HCT116 (cell line): ENCODE data around the gene NEO1. TPM values are rescaled to one million over a fixed set of nuclear protein-coding genes. Genes with fewer than 3 reads are reported as not detected.

Source experiments
- ATAC-seq: fragments of 200-7000 bp; cut with Tn5 transposase; 2 replicates; pipeline ENCODE4 v1.9.1; 2020; ENCODE audit warnings: mild to moderate bottlenecking, moderate library complexity
- BruUV-seq: library from RNA; stranded (reverse); fragments of 400-500 nt; replicated peaks from 2 replicates; lab custom pipeline; 2021; lab: Mats Ljungman, UMichigan
- CTCF ChIA-PET: fragments of 300-600 bp; sonication (Branson Sonifier 250); formaldehyde crosslinking; loops from one replicate; lab custom pipeline; 2021; ENCODE audit warnings: antibody characterized with exemption; lab: Charles Lee
- POLR2A ChIA-PET: fragments of 300-600, 350-600 bp; sonication (Branson Sonifier 250); formaldehyde crosslinking; loops from one replicate; lab custom pipeline; 2021; ENCODE audit warnings: antibody characterized with exemption; lab: Charles Lee
- RAD21 ChIA-PET, 2 experiments: fragments of 300-600 bp; sonication (Branson Sonifier 250); formaldehyde crosslinking; loops; one replicate each; lab custom pipeline; 2023; ENCODE audit warnings: low total read pairs in 2 of 2; ENCODE audit not compliant: uncharacterized antibody in 2 of 2, unreplicated experiment in 2 of 2, low non-redundant PET in 1 of 2; lab: Charles Lee
- DNase-seq: peaks from one replicate; pipeline ENCODE4 v3.0.0-alpha.2; 2010; ENCODE audit warnings: low read depth, low spot score
- H2AFZ ChIP-seq: fragments of 200-600 bp; shearing (Covaris generic), sonication (generic); 2 replicates; pipeline ENCODE4 v1.6.1; 2017; ENCODE audit warnings: low read depth, mixed run types, mixed read lengths, antibody characterized with exemption, low read length; ENCODE audit not compliant: poor library complexity, severe bottlenecking
- H3K27ac ChIP-seq: 2 replicates; pipeline ENCODE4 v1.5.1; 2012; ENCODE audit warnings: low read depth, low read length
- H3K27me3 ChIP-seq: fragments of 200-600 bp; sonication (generic); 2 replicates; pipeline ENCODE4 v1.6.1; 2016; ENCODE audit warnings: mixed run types, low read length, mixed read lengths; ENCODE audit not compliant: insufficient read depth
- H3K36me3 ChIP-seq, 2 experiments: fragments of 200-500 bp in 1 of 2; fragments of 200-600 bp in 1 of 2; sonication (Bioruptor generic) in 1 of 2; sonication (generic) in 1 of 2; 2 replicates each; pipeline versions ENCODE4 v1.5.1 to v1.6.1; 2014 to 2016; ENCODE audit warnings: low read length in 2 of 2, inconsistent platforms in 1 of 2, mixed read lengths in 1 of 2, mixed run types in 1 of 2; ENCODE audit not compliant: insufficient read depth in 2 of 2, control insufficient read depth in 1 of 2
- H3K4me1 ChIP-seq, 2 experiments: fragments of 200-600 bp in 1 of 2; sonication (generic) in 1 of 2; 2 replicates each; pipeline versions ENCODE4 v1.5.1 to v1.6.1; 2012 to 2017; ENCODE audit warnings: low read length in 2 of 2, inconsistent platforms in 1 of 2, mild to moderate bottlenecking in 1 of 2, mixed read lengths in 1 of 2, mixed run types in 1 of 2, moderate library complexity in 1 of 2; ENCODE audit not compliant: insufficient read depth in 2 of 2, control insufficient read depth in 1 of 2
- H3K4me2 ChIP-seq: fragments of 200-600 bp; sonication (generic); 2 replicates; pipeline ENCODE4 v1.6.1; 2017; ENCODE audit warnings: mixed run types, low read length, mixed read lengths
- H3K4me3 ChIP-seq, 2 experiments: fragments of 200-600 bp in 1 of 2; sonication (generic) in 1 of 2; replicated peaks in 1 of 2; 2 replicates each; pipeline ENCODE4 v1.5.1; 2011 to 2016; ENCODE audit warnings: low read length in 2 of 2, control low read depth in 1 of 2, low read depth in 1 of 2, mild to moderate bottlenecking in 1 of 2, mixed read lengths in 1 of 2, mixed run types in 1 of 2
- H3K79me2 ChIP-seq: fragments of 200-600 bp; sonication (generic); 2 replicates; pipeline ENCODE4 v1.6.1; 2017; ENCODE audit warnings: mild to moderate bottlenecking, mixed run types, low read length, moderate library complexity, mixed read lengths; ENCODE audit not compliant: insufficient read depth
- H3K9ac ChIP-seq: fragments of 200-600 bp; sonication (generic); 2 replicates; pipeline ENCODE4 v1.6.1; 2016; ENCODE audit warnings: low read length, mixed read lengths
- H3K9me2 ChIP-seq: fragments of 200-600 bp; sonication (generic), shearing (Covaris generic); 2 replicates; pipeline ENCODE4 v1.6.1; 2017; ENCODE audit warnings: mixed run types, mild to moderate bottlenecking, moderate library complexity; ENCODE audit not compliant: insufficient read depth
- H3K9me3 ChIP-seq, 2 experiments: fragments of 200-500 bp in 1 of 2; fragments of 200-600 bp in 1 of 2; sonication (Bioruptor generic) in 1 of 2; sonication (generic) in 1 of 2; 2 replicates each; pipeline ENCODE4 v1.6.1; 2014 to 2017; ENCODE audit warnings: low read length in 2 of 2, mixed read lengths in 2 of 2, inconsistent platforms in 1 of 2, low read depth in 1 of 2, mild to moderate bottlenecking in 1 of 2, mixed run types in 1 of 2, moderate library complexity in 1 of 2; ENCODE audit not compliant: control insufficient read depth in 1 of 2, insufficient read depth in 1 of 2
- H4K20me1 ChIP-seq: fragments of 200-600 bp; sonication (generic), shearing (Covaris generic); 2 replicates; pipeline ENCODE4 v1.6.1; 2017; ENCODE audit warnings: mixed run types, mild to moderate bottlenecking, moderate library complexity; ENCODE audit not compliant: insufficient read depth
- ATF3 ChIP-seq: IDR thresholded peaks from 2 replicates; pipeline ENCODE4 v1.6.1; 2012
- CBX3 ChIP-seq: IDR thresholded peaks from 2 replicates; pipeline ENCODE4 v1.6.1; 2012; ENCODE audit warnings: low read depth
- EGR1 ChIP-seq: IDR thresholded peaks from 2 replicates; pipeline ENCODE4 v1.6.1; 2012; ENCODE audit warnings: low read depth
- FOSL1 ChIP-seq: IDR thresholded peaks from 2 replicates; pipeline ENCODE4 v1.6.1; 2012; ENCODE audit warnings: low read depth
- POLR2A ChIP-seq: IDR thresholded peaks from 2 replicates; pipeline ENCODE4 v1.7.0; 2011; ENCODE audit warnings: borderline replicate concordance; ENCODE audit not compliant: insufficient read depth, insufficient read length; ENCODE audit errors: extremely low read depth
- SIN3A ChIP-seq: IDR thresholded peaks from 2 replicates; pipeline ENCODE4 v1.6.1; 2012; ENCODE audit warnings: low read depth
- SRF ChIP-seq: IDR thresholded peaks from 2 replicates; pipeline ENCODE4 v1.6.1; 2012; ENCODE audit warnings: low read depth
- YY1 ChIP-seq: IDR thresholded peaks from 2 replicates; pipeline ENCODE4 v1.6.1; 2011; ENCODE audit warnings: low read length, low read depth, moderate library complexity, mild to moderate bottlenecking; ENCODE audit not compliant: insufficient replicate concordance; ENCODE audit errors: extremely low read depth
- ZBTB33 ChIP-seq: IDR thresholded peaks from 2 replicates; pipeline ENCODE4 v1.6.1; 2011; ENCODE audit warnings: mild to moderate bottlenecking, low read length, moderate library complexity; ENCODE audit not compliant: insufficient replicate concordance; ENCODE audit errors: extremely low read depth
- intact Hi-C: fragments of 100-400 bp; cut with micrococcal nuclease; formaldehyde crosslinking; loops from 2 replicates; pipeline ENCODE4 v1.10.0; 2022
- total RNA-seq: library from RNA; stranded (reverse); gene quantifications from one replicate; pipeline ENCODE4 v1.2.1, GENCODE V29; 2021; ENCODE audit not compliant: unreplicated experiment
- TF ChIP-seq, protein P1 (sequence below): IDR thresholded peaks from 2 replicates; pipeline ENCODE4 v1.6.1; 2012

Gene NEO1
- total RNA-seq, 1 experiment from 2014 or later: 30.0 TPM

GRCh38 chr15:73200339-73200738 lies 148.1 kb downstream of the NEO1 start:
- POLR2A ChIA-PET: no interaction called here
- intact Hi-C loops: no loop called here

More at GRCh38 chr15:73200339-73200738, 148.1 kb downstream of the NEO1 start:
- H3K4me3 ChIP-seq: no peak overlapping the region
- H3K4me1 ChIP-seq: no peaks in the 10 kb centered on the region
- no peak for DNase-seq
- ChIA-PET CTCF (no interaction called here), RAD21 (no interaction called here)
- BruUV-seq: no TSS peak
- no peak for ATAC-seq
- H3K4me2 ChIP-seq: no peak overlapping the region
- H3K27ac ChIP-seq: no peak overlapping the region
- no peaks in the 10 kb centered on the region for H4K20me1 ChIP-seq
- H3K79me2 ChIP-seq: no peaks in the 10 kb centered on the region
- H3K27me3 ChIP-seq: no peaks in the 10 kb centered on the region
- TF ChIP-seq YY1 (no peak), SIN3A (no peak), ZBTB33 (no peak), ATF3 (no peak), CBX3 (no peak), EGR1 (no peak), FOSL1 (no peak), SRF (no peak), POLR2A (no peak)
- TF ChIP-seq, protein P1, sequence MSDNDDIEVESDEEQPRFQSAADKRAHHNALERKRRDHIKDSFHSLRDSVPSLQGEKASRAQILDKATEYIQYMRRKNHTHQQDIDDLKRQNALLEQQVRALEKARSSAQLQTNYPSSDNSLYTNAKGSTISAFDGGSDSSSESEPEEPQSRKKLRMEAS: no peak
- no peaks in the 10 kb centered on the region for H3K9me2 ChIP-seq
- H2AFZ ChIP-seq: no peak overlapping the region
- no peaks in the 10 kb centered on the region for H3K36me3 ChIP-seq
- H3K9ac ChIP-seq: no peak overlapping the region
- H3K9me3 ChIP-seq: no peaks in the 10 kb centered on the region
